GM21619 (cell line): ENCODE measurements around the gene SERF1B.
A peak's percentile ranks its signal among the peaks of the same experiment; 100 is the strongest.
"Not testable (repeated sequence)": the region's sequence is repeated elsewhere in the genome, so short reads cannot be mapped to it uniquely, and the experiment has no call there.

ENCODE experiments used
- ATAC-seq: cut with Tn5 transposase; IDR thresholded peaks from one replicate; pipeline ENCODE4 v1.9.1; 2021; ENCODE audit not compliant: unreplicated experiment

Gene SERF1B

GRCh38 chr5:70025106-70025844 is at the start of gene SERF1B:
Gene SERF1B, plus strand, starts transcription at chr5:70025251. Its CDS starts 201 bp downstream, at chr5:70025452.
- peak; percentile 87 for ATAC-seq

DNA sequence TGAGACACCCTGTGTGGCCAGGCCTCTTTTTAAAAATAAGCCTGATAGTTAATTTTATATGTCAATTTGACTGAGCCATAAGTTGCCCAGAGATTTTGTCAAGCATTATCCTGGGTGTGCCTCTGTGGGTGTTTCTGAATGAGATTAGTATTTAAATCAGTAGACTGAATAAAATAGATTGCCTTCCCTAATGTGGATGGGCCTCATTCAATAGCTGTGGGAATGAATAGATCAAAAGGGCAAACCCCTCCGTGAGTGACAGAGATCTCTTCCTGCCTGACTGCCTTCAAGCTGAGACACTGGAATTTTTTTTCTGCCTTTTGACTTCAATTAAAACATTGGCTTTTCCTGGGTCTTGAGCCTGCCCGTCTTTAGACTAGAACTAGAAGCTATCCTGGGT is 33.3 kb upstream of the SERF1B start:
- not testable (repeated sequence) for ATAC-seq

DNA sequence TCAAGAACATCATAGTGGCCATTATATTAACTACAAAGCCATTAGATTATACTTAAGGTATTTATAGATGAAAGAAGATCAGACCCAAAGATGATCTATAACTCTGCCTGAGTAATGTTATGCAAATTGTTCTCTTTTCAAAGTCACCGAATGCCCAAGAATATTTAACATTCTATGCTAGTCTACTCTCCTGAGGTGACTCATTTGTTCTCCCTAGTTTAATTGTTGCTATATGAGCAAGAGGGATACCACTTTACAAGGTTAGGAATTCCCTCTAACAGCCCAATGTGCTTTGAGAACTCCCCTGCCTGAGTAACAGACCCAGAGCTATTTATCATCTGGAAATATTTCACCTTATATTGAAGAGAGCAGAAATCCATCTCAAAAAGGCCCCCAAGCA is 29.5 kb upstream of the SERF1B start:
- ATAC-seq = not testable (repeated sequence)

- ATAC-seq = not testable (repeated sequence)
Measured at GRCh38 chr5:70020660-70021059, 4.4 kb upstream of the SERF1B start.

GRCh38 chr5:70025845-70026145 is 744 bp downstream of the SERF1B start:
- ATAC-seq = not testable (repeated sequence)

- ATAC-seq = not testable (repeated sequence)
Measured at GRCh38 chr5:70031204-70031603, 6.2 kb downstream of the SERF1B start.

- not testable (repeated sequence) for ATAC-seq
Measured at GRCh38 chr5:70041411-70041810, 16.4 kb downstream of the SERF1B start.

- ATAC-seq = not testable (repeated sequence)
Measured at GRCh38 chr5:70049790-70050142, 24.7 kb downstream of the SERF1B start.

DNA sequence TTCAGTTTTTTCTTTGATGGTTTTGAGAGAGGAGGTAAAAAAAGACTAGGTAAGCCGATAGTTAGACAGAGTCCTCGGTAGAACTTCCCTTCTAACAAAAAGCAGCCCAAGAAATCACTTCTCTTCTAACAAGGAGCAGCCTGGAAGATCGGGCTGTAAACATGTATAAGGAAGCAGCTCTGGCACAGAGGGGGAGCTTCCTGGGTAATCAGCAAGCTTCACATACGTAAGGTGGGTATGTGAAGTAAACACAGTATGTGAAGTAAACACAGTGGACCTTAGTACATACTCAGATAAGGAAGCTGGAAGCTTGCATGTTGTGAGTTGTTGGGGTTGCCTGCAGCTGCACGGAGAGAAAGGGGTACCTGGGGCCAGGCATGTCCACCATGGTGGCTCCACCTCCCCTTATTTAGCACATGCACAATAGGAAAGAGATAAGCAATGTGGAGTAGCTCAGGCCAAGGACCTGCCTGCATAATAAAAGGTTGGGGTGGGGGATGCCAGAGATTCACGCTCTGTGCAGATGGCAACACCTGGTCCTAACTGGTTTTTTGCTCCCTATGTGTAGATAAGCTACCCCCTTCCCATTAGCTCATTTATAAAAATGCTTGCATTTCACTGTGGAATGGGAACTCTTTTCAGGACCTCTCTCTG is 31.4 kb downstream of the SERF1B start:
- not testable (repeated sequence) for ATAC-seq

DNA sequence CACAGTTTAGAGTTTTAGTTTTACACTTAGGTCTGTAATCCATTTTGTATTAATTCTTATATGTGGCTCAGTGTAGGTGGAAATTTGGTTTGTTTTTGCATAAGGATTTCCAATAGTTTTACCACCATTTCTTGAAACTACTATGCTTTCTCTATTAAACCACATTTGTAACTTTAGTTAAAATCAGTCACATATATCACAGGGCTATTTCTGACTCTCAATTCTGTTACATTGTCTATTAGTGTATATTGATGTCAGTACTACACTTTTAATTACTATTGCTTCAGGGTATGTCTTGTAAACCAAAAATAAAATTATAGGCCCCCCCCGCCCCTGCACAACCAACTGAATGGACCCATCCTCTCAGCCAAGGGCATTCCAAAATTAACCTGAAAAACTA is 32.1 kb downstream of the SERF1B start:
- not testable (repeated sequence) for ATAC-seq

GRCh38 chr5:70077632-70078031 is 52.6 kb downstream of the SERF1B start:
- ATAC-seq = not testable (repeated sequence)

DNA sequence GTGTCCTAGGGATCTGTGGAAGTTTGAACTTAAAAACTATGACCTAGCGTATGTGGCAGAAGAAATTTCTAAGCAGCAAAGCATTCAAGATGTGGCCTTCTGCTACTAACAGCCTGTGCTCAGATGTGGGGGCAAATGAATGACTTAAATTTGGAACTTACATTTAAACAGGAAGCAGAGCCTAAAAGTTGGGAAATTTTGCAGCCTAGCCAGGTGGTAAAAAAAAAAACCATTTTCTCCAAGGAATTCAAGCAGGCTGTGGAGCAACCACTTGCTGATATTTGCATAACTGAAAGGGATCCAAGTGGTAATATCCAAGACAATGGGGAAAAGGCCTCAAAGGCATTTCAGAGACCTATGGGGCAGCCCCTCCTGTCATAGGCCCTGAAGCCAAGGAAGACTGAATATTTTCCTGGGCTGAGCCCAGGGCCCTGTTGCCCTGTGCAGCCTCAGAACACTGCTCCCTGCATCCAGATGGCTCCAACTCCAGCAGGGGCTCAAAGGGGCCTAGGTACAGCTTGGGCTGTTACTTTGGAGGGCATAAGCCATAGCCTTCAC is 63.9 kb downstream of the SERF1B start:
- not testable (repeated sequence) for ATAC-seq

GRCh38 chr5:70091776-70092175 is 66.7 kb downstream of the SERF1B start:
- not testable (repeated sequence) for ATAC-seq
